Transverse colon (tissue), 3 donors: ENCODE measurements around the gene CPAMD8.

Experiments
- CTCF ChIP-seq, 5 experiments: fragments of 200-600 bp in 3 of 5; fragments of 450-650 bp in 2 of 5; sonication (generic) in 3 of 5; IDR thresholded peaks; 1 replicate in 2 of 5; 2 replicates in 3 of 5; pipeline ENCODE4 v1.5.1; 2016 to 2017; ENCODE audit warnings: antibody characterized with exemption in 5 of 5, inconsistent platforms in 3 of 5, mild to moderate bottlenecking in 2 of 5, moderate library complexity in 1 of 5
- POLR2A ChIP-seq: fragments of 450-650 bp; IDR thresholded peaks from one replicate; pipeline ENCODE4 v1.6.1; 2016; ENCODE audit warnings: antibody characterized with exemption, mild to moderate bottlenecking, moderate library complexity

- TF ChIP-seq POLR2A (no peak), CTCF (IDR thresholded peaks at IDR 0.05) (no peak)
Observed at GRCh38 chr19:16851031-16851712, 175.4 kb downstream of the CPAMD8 start.
